AG09309 (cell line): ENCODE results near the gene LGR5.

Experiments
- DNase-seq: peaks from one replicate; pipeline ENCODE4 v3.0.0-alpha.2; 2010; ENCODE audit warnings: low read depth
- H3K4me3 ChIP-seq: 2 replicates; pipeline ENCODE4 v1.5.1; 2011; ENCODE audit warnings: mild to moderate bottlenecking, low read depth, low read length, moderate library complexity; ENCODE audit not compliant: control insufficient read depth
- CTCF ChIP-seq: IDR thresholded peaks from 2 replicates; pipeline ENCODE4 v1.5.1; 2011; ENCODE audit warnings: mild to moderate bottlenecking, low read depth, low read length, inconsistent platforms; ENCODE audit not compliant: insufficient read depth, control insufficient read depth; ENCODE audit errors: missing control alignments

LGR5 gene

GRCh38 chr12:71533703-71534102, 94.1 kb downstream of the LGR5 start:
- TF ChIP-seq CTCF = no peak
- DNase-seq = no peak
- H3K4me3 ChIP-seq = no peak overlapping the region

GRCh38 chr12:71536279-71536938, 96.8 kb downstream of the LGR5 start:
- H3K4me3 ChIP-seq = no peak overlapping the region
- no peak for DNase-seq
- TF ChIP-seq CTCF = no peak

GRCh38 chr12:71536939-71537622, 97.5 kb downstream of the LGR5 start:
- no peak for TF ChIP-seq CTCF
- no peak overlapping the region for H3K4me3 ChIP-seq
- no peak for DNase-seq

GRCh38 chr12:71538807-71539206, 99.2 kb downstream of the LGR5 start:
- no peak for TF ChIP-seq CTCF
- no peak overlapping the region for H3K4me3 ChIP-seq
- no peak for DNase-seq

GRCh38 chr12:71541583-71541982, 102.0 kb downstream of the LGR5 start:
- no peak for DNase-seq
- no peak for TF ChIP-seq CTCF
- H3K4me3 ChIP-seq = no peak overlapping the region

GRCh38 chr12:71546322-71546861, 106.8 kb downstream of the LGR5 start:
- DNase-seq = no peak
- TF ChIP-seq CTCF = no peak
- H3K4me3 ChIP-seq = no peak overlapping the region
